ENCODE measurements around the gene ARPP21. TPM values are rescaled to one million over a fixed set of nuclear protein-coding genes. Genes with fewer than 3 reads are reported as not detected.

Gene ARPP21
- polyA plus RNA-seq, 1 donor (not counting 4 experiments of a cell fraction or from before 2014, with no cell fraction given): not detected

GRCh38 chr3:35760146-35760545, 120.8 kb downstream of the ARPP21 start:
- Histone ChIP-seq H2AFZ (ENCODE audit: control insufficient read depth, low read length) (no peak overlapping the region), H3K9me1 (ENCODE audit: control insufficient read depth, extremely low read depth, insufficient read depth, low read length) (no peaks in the 10 kb centered on the region), H3K9me3 (ENCODE audit: control insufficient read depth, low read depth, low read length) (no peaks in the 10 kb centered on the region), H3K36me3 (ENCODE audit: control insufficient read depth in 2 of 2, extremely low read depth in 1 of 2, insufficient read depth in 2 of 2, low read length in 2 of 2) (no peaks in the 10 kb centered on the region), H3K9ac (ENCODE audit: control insufficient read depth, extremely low read depth, insufficient read depth, low read length) (no peak overlapping the region), H4K20me1 (ENCODE audit: control insufficient read depth, extremely low read depth, insufficient read depth, low read length) (no peaks in the 10 kb centered on the region), H3K79me2 (ENCODE audit: control insufficient read depth, insufficient read depth, low read length) (no peaks in the 10 kb centered on the region), H3K27ac (ENCODE audit: control insufficient read depth, insufficient read depth, low read length) (no peak overlapping the region), H3K4me2 (ENCODE audit: control insufficient read depth, extremely low read depth, insufficient read depth, low read depth, low read length) (no peak overlapping the region), H3K4me1 (ENCODE audit: control insufficient read depth, extremely low read depth, insufficient read depth, low read length) (no peaks in the 10 kb centered on the region), H3K27me3 (ENCODE audit: control insufficient read depth, extremely low read depth, insufficient read depth, low read length) (no peaks in the 10 kb centered on the region), H3K4me3 (ENCODE audit: control insufficient read depth in 2 of 3, extremely low read depth in 1 of 3, insufficient read depth in 2 of 3, low read depth in 1 of 3, low read length in 3 of 3) (no peak overlapping the region)
- DNase-seq (ENCODE audit: low read depth, low spot score) (no peak), FAIRE-seq (no peak)
- TF ChIP-seq CTCF (optimal IDR thresholded peaks at IDR 0.05 in 1 of 3, IDR thresholded peaks at IDR 0.05 in 1 of 3, conservative IDR thresholded peaks at IDR 0.05 in 1 of 3; ENCODE audit: extremely low read depth in 1 of 3, insufficient read depth in 2 of 3, low read length in 3 of 3) (no peak), EZH2 (IDR thresholded peaks at IDR 0.05; ENCODE audit: low read length) (no peak)
- dilution Hi-C loops (cut with MboI; ENCODE audit: extremely low pct_ligation_motif_present, low sequenced_read_pairs): no loop called here

GRCh38 chr3:35761311-35761710, 122.0 kb downstream of the ARPP21 start:
- Histone ChIP-seq H3K36me3 (ENCODE audit: control insufficient read depth in 2 of 2, extremely low read depth in 1 of 2, insufficient read depth in 2 of 2, low read length in 2 of 2) (no peaks in the 10 kb centered on the region), H3K9ac (ENCODE audit: control insufficient read depth, extremely low read depth, insufficient read depth, low read length) (no peak overlapping the region), H3K27me3 (ENCODE audit: control insufficient read depth, extremely low read depth, insufficient read depth, low read length) (no peaks in the 10 kb centered on the region), H3K4me3 (ENCODE audit: control insufficient read depth in 2 of 3, extremely low read depth in 1 of 3, insufficient read depth in 2 of 3, low read depth in 1 of 3, low read length in 3 of 3) (no peak overlapping the region), H3K9me3 (ENCODE audit: control insufficient read depth, low read depth, low read length) (no peaks in the 10 kb centered on the region), H3K79me2 (ENCODE audit: control insufficient read depth, insufficient read depth, low read length) (no peaks in the 10 kb centered on the region), H3K27ac (ENCODE audit: control insufficient read depth, insufficient read depth, low read length) (no peak overlapping the region), H2AFZ (ENCODE audit: control insufficient read depth, low read length) (no peak overlapping the region), H4K20me1 (ENCODE audit: control insufficient read depth, extremely low read depth, insufficient read depth, low read length) (no peaks in the 10 kb centered on the region), H3K9me1 (ENCODE audit: control insufficient read depth, extremely low read depth, insufficient read depth, low read length) (no peaks in the 10 kb centered on the region), H3K4me2 (ENCODE audit: control insufficient read depth, extremely low read depth, insufficient read depth, low read depth, low read length) (no peak overlapping the region), H3K4me1 (ENCODE audit: control insufficient read depth, extremely low read depth, insufficient read depth, low read length) (no peaks in the 10 kb centered on the region)
- no peak for DNase-seq (ENCODE audit: low read depth, low spot score)
- no peak for TF ChIP-seq CTCF (optimal IDR thresholded peaks at IDR 0.05 in 1 of 3, IDR thresholded peaks at IDR 0.05 in 1 of 3, conservative IDR thresholded peaks at IDR 0.05 in 1 of 3; ENCODE audit: extremely low read depth in 1 of 3, insufficient read depth in 2 of 3, low read length in 3 of 3)
- TF ChIP-seq EZH2 (IDR thresholded peaks at IDR 0.05; ENCODE audit: low read length): no peak
- dilution Hi-C loops (cut with MboI; ENCODE audit: extremely low pct_ligation_motif_present, low sequenced_read_pairs): no loop called here
- no peak for FAIRE-seq
